Prostate gland (tissue), 2 donors: ENCODE results near the gene PC. TPM values are rescaled to one million over a fixed set of nuclear protein-coding genes. Genes with fewer than 3 reads are reported as not detected.

Experiments
- DNase-seq: peaks from one replicate; pipeline ENCODE4 v3.0.0-alpha.2; 2019; ENCODE audit warnings: low spot score
- H3K27ac ChIP-seq, 2 donors: fragments of 200-600 bp; sonication (generic); 2 replicates each; pipeline ENCODE4 v1.5.1; 2017 to 2019
- H3K27me3 ChIP-seq: fragments of 200-600 bp; sonication (generic); replicated peaks from 2 replicates; pipeline ENCODE4 v1.5.1; 2019; ENCODE audit not compliant: insufficient read depth
- H3K36me3 ChIP-seq, 2 donors: fragments of 200-600 bp; sonication (generic); 1 replicate in 1 of 2; 2 replicates in 1 of 2; pipeline versions ENCODE4 v1.5.1 to v1.8.1; 2017 to 2019
- H3K4me1 ChIP-seq: fragments of 200-600 bp; sonication (generic); replicated peaks from 2 replicates; pipeline ENCODE4 v1.5.1; 2019
- H3K4me3 ChIP-seq, 2 donors: fragments of 200-600 bp; sonication (generic); 2 replicates each; pipeline ENCODE4 v1.5.1; 2017 to 2019
- H3K9me3 ChIP-seq: fragments of 200-600 bp; sonication (generic); 2 replicates; pipeline ENCODE4 v1.5.1; 2017
- POLR2A ChIP-seq: fragments of 450-650 bp; IDR thresholded peaks from one replicate; pipeline ENCODE4 v1.6.1; 2016; ENCODE audit warnings: antibody characterized with exemption, mild to moderate bottlenecking
- POLR2AphosphoS5 ChIP-seq: sonication (generic); formaldehyde crosslinking; IDR thresholded peaks from one replicate; pipeline ENCODE4 v1.6.1; 2017; ENCODE audit warnings: antibody characterized with exemption
- WGBS: methylation state at CpG from one replicate; pipeline ENCODE4 v1.1.5; 2018; 5-methylcytosine and 5-hydroxymethylcytosine counted together
- intact Hi-C: fragments of 100-400 bp; cut with DNase I; formaldehyde crosslinking; loops from one replicate; pipeline ENCODE4 v1.14.2; 2022
- total RNA-seq, 2 donors: library from RNA; depleted of rRNA; stranded (reverse); fragments of >200 nt; gene quantifications; one replicate each; pipeline ENCODE4 v1.1.0, GENCODE V29; 2016
- TF ChIP-seq, protein P1 (sequence below), 4 experiments: fragments of 200-600 bp in 2 of 4; fragments of 450-650 bp in 2 of 4; sonication (generic) in 2 of 4; IDR thresholded peaks; 1 replicate in 3 of 4; 2 replicates in 1 of 4; pipeline ENCODE4 v1.5.1; 2016 to 2019; ENCODE audit warnings: antibody characterized with exemption in 4 of 4, mild to moderate bottlenecking in 2 of 4, moderate library complexity in 2 of 4

PC gene
- total RNA-seq, 2 donors from 2014 or later, result 42.8 to 43.4 TPM

GRCh38 chr11:66888282-66888681 lies 69.9 kb downstream of the PC start:
- Histone ChIP-seq H3K27me3 (no peaks in the 10 kb centered on the region), H3K27ac (no peak overlapping the region), H3K4me3 (no peak overlapping the region), H3K9me3 (no peaks in the 10 kb centered on the region), H3K4me1 (peaks cover 3% of the 10 kb centered on the region), H3K36me3 (no peaks in the 10 kb centered on the region)
- 82% methylated on average over 10 of the region's 10 CpGs for WGBS
- DNase-seq, result no peak
- intact Hi-C loops, result no loop called here
- TF ChIP-seq POLR2AphosphoS5, result no peak
- TF ChIP-seq, protein P1, sequence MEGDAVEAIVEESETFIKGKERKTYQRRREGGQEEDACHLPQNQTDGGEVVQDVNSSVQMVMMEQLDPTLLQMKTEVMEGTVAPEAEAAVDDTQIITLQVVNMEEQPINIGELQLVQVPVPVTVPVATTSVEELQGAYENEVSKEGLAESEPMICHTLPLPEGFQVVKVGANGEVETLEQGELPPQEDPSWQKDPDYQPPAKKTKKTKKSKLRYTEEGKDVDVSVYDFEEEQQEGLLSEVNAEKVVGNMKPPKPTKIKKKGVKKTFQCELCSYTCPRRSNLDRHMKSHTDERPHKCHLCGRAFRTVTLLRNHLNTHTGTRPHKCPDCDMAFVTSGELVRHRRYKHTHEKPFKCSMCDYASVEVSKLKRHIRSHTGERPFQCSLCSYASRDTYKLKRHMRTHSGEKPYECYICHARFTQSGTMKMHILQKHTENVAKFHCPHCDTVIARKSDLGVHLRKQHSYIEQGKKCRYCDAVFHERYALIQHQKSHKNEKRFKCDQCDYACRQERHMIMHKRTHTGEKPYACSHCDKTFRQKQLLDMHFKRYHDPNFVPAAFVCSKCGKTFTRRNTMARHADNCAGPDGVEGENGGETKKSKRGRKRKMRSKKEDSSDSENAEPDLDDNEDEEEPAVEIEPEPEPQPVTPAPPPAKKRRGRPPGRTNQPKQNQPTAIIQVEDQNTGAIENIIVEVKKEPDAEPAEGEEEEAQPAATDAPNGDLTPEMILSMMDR (IDR thresholded peaks at IDR 0.05), result no peak

DNA sequence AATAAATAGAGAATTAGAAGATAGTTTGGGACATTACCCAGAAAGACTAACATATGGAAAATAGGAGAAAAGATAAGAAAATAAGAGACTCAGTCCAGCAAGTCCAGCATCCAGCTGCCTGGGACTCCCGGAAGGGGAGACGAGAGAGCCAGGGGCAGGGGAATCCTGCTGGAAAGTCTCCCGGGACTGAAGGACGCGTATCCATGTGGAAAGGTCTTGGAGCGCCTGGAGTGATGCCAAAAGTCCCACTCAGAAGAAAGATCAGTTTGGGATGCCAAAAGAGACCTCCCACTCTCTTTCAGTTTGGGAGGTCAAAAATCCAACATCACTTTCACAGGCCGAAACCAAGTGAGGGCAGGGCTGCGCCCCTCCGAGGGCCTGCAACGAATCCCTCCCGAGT lies 70.7 kb downstream of the PC start:
- Histone ChIP-seq H3K9me3 (no peaks in the 10 kb centered on the region), H3K36me3 (no peaks in the 10 kb centered on the region), H3K27ac (no peak overlapping the region), H3K4me3 (no peak overlapping the region), H3K27me3 (no peaks in the 10 kb centered on the region), H3K4me1 (peaks cover 11% of the 10 kb centered on the region)
- no peak for DNase-seq
- WGBS, result 85% methylated on average over 11 of the region's 11 CpGs
- intact Hi-C loops, result no loop called here
- TF ChIP-seq, protein P1 (IDR thresholded peaks at IDR 0.05), result no peak
- no peak for TF ChIP-seq POLR2AphosphoS5
- TF ChIP-seq POLR2A, result no peak

- Histone ChIP-seq H3K4me1 (peaks cover 16% of the 10 kb centered on the region), H3K9me3 (no peaks in the 10 kb centered on the region), H3K4me3 (no peak overlapping the region), H3K27ac (no peak overlapping the region), H3K36me3 (no peaks in the 10 kb centered on the region), H3K27me3 (no peaks in the 10 kb centered on the region)
- no peak for DNase-seq
- TF ChIP-seq, protein P1 (IDR thresholded peaks at IDR 0.05), result no peak
- TF ChIP-seq POLR2AphosphoS5 (no peak), POLR2A (no peak)
- WGBS, result 78% methylated on average over 15 of the region's 15 CpGs
- intact Hi-C loops, result no loop called here
Observed at GRCh38 chr11:66886671-66887221, 71.4 kb downstream of the PC start.

- DNase-seq, result no peak
- no peaks in the 10 kb centered on the region for H3K9me3 ChIP-seq
- no peaks in the 10 kb centered on the region for H3K36me3 ChIP-seq
- intact Hi-C loops, result no loop called here
- no peak overlapping the region for H3K4me3 ChIP-seq
- TF ChIP-seq, protein P1 (IDR thresholded peaks at IDR 0.05), result no peak
- TF ChIP-seq POLR2AphosphoS5 (no peak), POLR2A (no peak)
- H3K27ac ChIP-seq, result no peak overlapping the region
- WGBS, result 75% methylated on average over 11 of the region's 11 CpGs
- peaks cover 23% of the 10 kb centered on the region for H3K4me1 ChIP-seq
- no peaks in the 10 kb centered on the region for H3K27me3 ChIP-seq
Observed at GRCh38 chr11:66885950-66886440, 72.2 kb downstream of the PC start.

DNA sequence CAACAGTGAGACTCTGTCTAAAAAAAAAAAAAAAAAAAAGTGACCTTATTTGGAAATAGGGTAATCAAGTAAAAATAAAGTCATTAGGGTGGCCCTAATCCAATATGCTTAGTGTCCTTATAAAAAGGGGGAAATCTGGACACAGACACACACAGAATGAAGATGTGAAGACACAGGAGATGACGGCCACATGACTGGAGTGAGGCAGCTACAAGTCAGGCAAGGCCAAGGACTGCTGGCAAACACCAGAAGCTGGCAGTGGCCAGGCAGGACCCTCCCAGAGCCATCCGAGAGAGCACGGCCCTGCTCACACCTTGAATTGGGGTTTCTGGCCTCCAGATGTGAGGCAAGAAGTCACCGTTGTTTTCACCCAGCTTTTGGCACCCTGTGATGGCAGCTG lies 72.7 kb downstream of the PC start:
- Histone ChIP-seq H3K36me3 (no peaks in the 10 kb centered on the region), H3K27me3 (no peaks in the 10 kb centered on the region), H3K4me3 (no peak overlapping the region), H3K9me3 (no peaks in the 10 kb centered on the region), H3K4me1 (peaks cover 28% of the 10 kb centered on the region), H3K27ac (no peak overlapping the region)
- TF ChIP-seq, protein P1 (IDR thresholded peaks at IDR 0.05), result no peak
- no peak for TF ChIP-seq POLR2A
- TF ChIP-seq POLR2AphosphoS5, result no peak
- no peak for DNase-seq
- intact Hi-C loops, result no loop called here
- WGBS, result 94% methylated on average over 4 of the region's 4 CpGs
